Neutrophil (primary cell): ENCODE data around the gene SPTSSB.

Experiments used
- H3K27ac ChIP-seq: fragments of 200-600 bp; sonication (generic); 2 replicates; pipeline ENCODE4 v1.5.1; 2016; ENCODE audit warnings: mild to moderate bottlenecking, moderate library complexity
- H3K27me3 ChIP-seq: fragments of 200-600 bp; sonication (generic); 2 replicates; pipeline ENCODE4 v1.6.0; 2016; ENCODE audit warnings: mild to moderate bottlenecking
- H3K36me3 ChIP-seq: fragments of 200-600 bp; sonication (generic); 2 replicates; pipeline ENCODE4 v1.5.1; 2017
- H3K4me1 ChIP-seq, 2 experiments: fragments of 200-600 bp in 1 of 2; sonication (generic) in 1 of 2; 1 replicate in 1 of 2; 2 replicates in 1 of 2; pipeline versions ENCODE4 v1.5.1 to v1.6.1; 2013 to 2016; ENCODE audit warnings: low read depth in 1 of 2, low read length in 1 of 2, mild to moderate bottlenecking in 1 of 2, moderate library complexity in 1 of 2; ENCODE audit not compliant: control insufficient read depth in 1 of 2, insufficient read depth in 1 of 2
- H3K4me3 ChIP-seq, 2 experiments: fragments of 200-600 bp in 1 of 2; sonication (generic) in 1 of 2; 1 replicate in 1 of 2; 2 replicates in 1 of 2; pipeline ENCODE4 v1.5.1; 2013 to 2016; ENCODE audit warnings: low read depth in 1 of 2, low read length in 1 of 2, mild to moderate bottlenecking in 1 of 2, moderate library complexity in 1 of 2
- H3K9me3 ChIP-seq: fragments of 200-600 bp; sonication (generic); 2 replicates; pipeline ENCODE4 v1.5.1; 2016
- CTCF ChIP-seq: fragments of 200-600 bp; sonication (generic); IDR thresholded peaks from 2 replicates; pipeline ENCODE4 v1.5.1; 2016; ENCODE audit warnings: antibody characterized with exemption

Gene SPTSSB

GRCh38 chr3:161323926-161324621, 47.2 kb downstream of the SPTSSB start:
- Histone ChIP-seq H3K27me3 (no peaks in the 10 kb centered on the region), H3K4me3 (no peak overlapping the region), H3K27ac (no peak overlapping the region), H3K9me3 (no peaks in the 10 kb centered on the region), H3K36me3 (no peaks in the 10 kb centered on the region), H3K4me1 (no peaks in the 10 kb centered on the region)
- no peak for TF ChIP-seq CTCF

- Histone ChIP-seq H3K9me3 (no peaks in the 10 kb centered on the region), H3K4me1 (no peaks in the 10 kb centered on the region), H3K4me3 (no peak overlapping the region), H3K27ac (no peak overlapping the region), H3K36me3 (no peaks in the 10 kb centered on the region), H3K27me3 (no peaks in the 10 kb centered on the region)
- TF ChIP-seq CTCF, result no peak
Measured at GRCh38 chr3:161322781-161323568, 48.3 kb downstream of the SPTSSB start.

- TF ChIP-seq CTCF, result no peak
- H3K27me3 ChIP-seq, result no peaks in the 10 kb centered on the region
- no peak overlapping the region for H3K4me3 ChIP-seq
- no peaks in the 10 kb centered on the region for H3K9me3 ChIP-seq
- no peaks in the 10 kb centered on the region for H3K4me1 ChIP-seq
- no peak overlapping the region for H3K27ac ChIP-seq
- H3K36me3 ChIP-seq, result no peaks in the 10 kb centered on the region
Measured at GRCh38 chr3:161320837-161321236, 50.5 kb downstream of the SPTSSB start.

GRCh38 chr3:161319867-161320266, 51.5 kb downstream of the SPTSSB start:
- Histone ChIP-seq H3K4me1 (no peaks in the 10 kb centered on the region), H3K36me3 (no peaks in the 10 kb centered on the region), H3K27me3 (no peaks in the 10 kb centered on the region), H3K4me3 (no peak overlapping the region), H3K9me3 (no peaks in the 10 kb centered on the region), H3K27ac (no peak overlapping the region)
- TF ChIP-seq CTCF, result no peak

- H3K9me3 ChIP-seq, result no peaks in the 10 kb centered on the region
- no peak overlapping the region for H3K27ac ChIP-seq
- H3K27me3 ChIP-seq, result no peaks in the 10 kb centered on the region
- H3K4me3 ChIP-seq, result no peak overlapping the region
- no peak for TF ChIP-seq CTCF
- H3K4me1 ChIP-seq, result no peaks in the 10 kb centered on the region
- H3K36me3 ChIP-seq, result no peaks in the 10 kb centered on the region
Measured at GRCh38 chr3:161317077-161317476, 54.2 kb downstream of the SPTSSB start.
